Measurements from ENCODE around the gene SART3.

SART3 gene

DNA sequence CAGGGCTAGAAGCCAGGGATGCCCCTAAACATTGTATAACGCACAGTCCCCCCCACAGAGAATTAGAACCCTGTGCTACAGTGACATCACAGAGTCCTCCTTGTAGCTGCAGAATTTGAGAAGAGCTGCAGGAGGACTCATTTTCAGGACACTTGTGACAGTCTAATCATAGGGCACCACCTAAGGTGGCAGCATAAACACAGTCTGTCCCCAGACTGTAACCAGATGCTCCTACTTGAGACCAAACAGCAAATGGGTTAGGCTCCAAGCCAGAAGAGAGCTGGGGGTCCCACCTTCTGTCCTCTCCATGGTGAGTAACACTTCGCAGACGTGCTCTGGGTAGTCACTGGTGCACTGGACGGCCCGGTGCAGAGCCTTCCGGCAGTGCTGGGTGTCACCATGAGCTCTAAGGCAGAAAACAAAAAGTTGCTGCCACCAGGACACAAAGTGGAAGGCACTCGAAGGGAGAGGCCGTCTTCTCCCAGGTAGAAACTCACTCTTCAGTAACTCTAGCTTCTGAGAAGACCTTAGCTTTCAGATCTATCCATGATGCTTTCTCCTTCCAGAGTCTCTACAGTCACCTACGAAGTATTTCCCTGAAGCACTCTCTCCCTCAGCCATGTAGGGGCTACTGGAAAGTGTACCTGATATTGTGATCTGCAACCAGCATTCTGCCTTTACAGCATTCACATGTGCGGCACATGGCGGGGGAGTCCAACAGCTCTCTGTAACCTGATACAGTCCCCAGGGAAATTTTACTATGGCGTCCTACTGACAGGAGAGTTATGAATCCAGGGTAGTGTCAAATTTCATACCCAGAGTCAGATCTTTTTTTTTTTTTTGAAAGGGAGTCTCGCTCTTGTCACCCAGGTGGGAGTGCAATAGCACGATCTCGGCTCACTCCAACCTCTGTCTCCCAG lies 28.8 kb downstream of the SART3 start:
- peak; percentile 78 for DNase-seq (ENCODE audit: low read depth)
- TF ChIP-seq, protein P1, sequence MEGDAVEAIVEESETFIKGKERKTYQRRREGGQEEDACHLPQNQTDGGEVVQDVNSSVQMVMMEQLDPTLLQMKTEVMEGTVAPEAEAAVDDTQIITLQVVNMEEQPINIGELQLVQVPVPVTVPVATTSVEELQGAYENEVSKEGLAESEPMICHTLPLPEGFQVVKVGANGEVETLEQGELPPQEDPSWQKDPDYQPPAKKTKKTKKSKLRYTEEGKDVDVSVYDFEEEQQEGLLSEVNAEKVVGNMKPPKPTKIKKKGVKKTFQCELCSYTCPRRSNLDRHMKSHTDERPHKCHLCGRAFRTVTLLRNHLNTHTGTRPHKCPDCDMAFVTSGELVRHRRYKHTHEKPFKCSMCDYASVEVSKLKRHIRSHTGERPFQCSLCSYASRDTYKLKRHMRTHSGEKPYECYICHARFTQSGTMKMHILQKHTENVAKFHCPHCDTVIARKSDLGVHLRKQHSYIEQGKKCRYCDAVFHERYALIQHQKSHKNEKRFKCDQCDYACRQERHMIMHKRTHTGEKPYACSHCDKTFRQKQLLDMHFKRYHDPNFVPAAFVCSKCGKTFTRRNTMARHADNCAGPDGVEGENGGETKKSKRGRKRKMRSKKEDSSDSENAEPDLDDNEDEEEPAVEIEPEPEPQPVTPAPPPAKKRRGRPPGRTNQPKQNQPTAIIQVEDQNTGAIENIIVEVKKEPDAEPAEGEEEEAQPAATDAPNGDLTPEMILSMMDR (conservative IDR thresholded peaks at IDR 0.05; ENCODE audit: low read depth, low read length): no peak
- no peak overlapping the region for H3K4me3 ChIP-seq (ENCODE audit: low read depth, low read length)

DNA sequence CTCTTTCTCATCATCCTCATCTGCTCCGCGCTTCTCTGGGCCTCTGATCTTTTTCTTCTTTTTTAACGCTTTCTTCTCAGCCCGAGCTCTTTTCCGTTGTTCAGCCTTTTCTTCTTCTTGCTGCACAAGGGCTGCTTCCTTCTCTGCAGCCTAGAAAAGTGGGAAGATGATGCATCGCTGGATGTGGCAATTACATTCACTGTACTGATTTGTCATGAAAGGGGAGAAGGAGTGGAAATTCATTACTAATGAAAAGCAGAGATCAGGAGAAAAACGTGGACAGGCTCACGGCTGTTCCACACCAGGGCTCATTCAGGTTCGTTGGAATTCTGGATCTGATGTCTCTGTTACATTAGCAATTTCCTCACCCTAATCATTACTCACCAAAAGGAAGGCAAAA lies 30.8 kb downstream of the SART3 start:
- TF ChIP-seq, protein P1 (conservative IDR thresholded peaks at IDR 0.05; ENCODE audit: low read depth, low read length): no peak
- no peak for DNase-seq (ENCODE audit: low read depth)
- no peak overlapping the region for H3K4me3 ChIP-seq (ENCODE audit: low read depth, low read length)

DNA sequence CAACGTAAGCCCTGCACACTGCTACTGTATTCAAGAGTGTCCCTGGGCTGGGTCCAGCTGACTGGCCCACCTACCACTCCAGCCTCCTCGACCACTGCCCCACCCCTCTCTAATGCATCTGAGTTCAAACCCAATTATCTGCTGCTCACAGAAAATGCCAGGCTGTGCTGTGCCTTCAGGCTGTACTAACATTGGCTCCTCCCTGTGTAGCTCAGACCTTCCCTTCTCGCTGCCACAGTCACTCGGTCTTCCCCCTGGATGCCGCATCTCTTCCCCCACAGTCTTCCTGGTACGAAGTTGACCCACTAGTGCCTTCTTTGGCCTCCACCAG lies 33.8 kb downstream of the SART3 start:
- H3K4me3 ChIP-seq (ENCODE audit: low read depth, low read length): no peak overlapping the region
- no peak for DNase-seq (ENCODE audit: low read depth)
- TF ChIP-seq, protein P1 (conservative IDR thresholded peaks at IDR 0.05; ENCODE audit: low read depth, low read length): no peak

DNA sequence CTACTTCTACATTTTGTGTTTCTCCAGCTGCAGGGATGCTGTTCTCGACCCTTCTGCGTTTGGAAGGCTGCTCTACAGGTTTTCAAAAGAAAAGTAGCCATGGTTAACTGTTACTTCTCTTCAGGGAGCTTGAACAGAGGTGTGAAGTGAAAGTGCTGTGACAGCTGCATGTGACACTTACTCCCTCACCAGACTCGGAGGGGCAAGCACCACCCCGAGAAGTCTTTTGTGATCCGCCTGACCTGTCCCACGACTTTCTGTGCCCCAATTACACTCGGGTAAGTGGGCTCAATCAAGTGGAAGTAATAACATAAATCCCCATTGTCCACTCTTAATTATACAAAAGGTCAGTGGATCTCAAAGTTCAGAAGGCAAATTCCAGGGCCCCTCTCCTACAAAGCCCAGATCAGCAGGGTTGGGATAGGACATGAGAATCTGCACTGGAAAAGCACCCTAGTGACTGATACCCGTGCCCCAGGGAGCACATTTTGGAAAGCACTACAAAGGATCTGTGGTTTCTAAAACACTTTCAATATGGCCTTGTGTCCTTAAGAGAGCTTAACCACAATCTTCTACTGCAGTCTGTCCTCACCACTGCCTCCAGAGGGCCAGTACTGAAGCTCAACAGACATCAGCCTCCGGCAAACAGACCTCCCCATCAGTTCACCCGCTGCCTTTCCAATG lies 34.3 kb downstream of the SART3 start:
- H3K4me3 ChIP-seq (ENCODE audit: low read depth, low read length): no peak overlapping the region
- peak; percentile 65 for DNase-seq (ENCODE audit: low read depth)
- TF ChIP-seq, protein P1 (conservative IDR thresholded peaks at IDR 0.05; ENCODE audit: low read depth, low read length): peak; percentile 51

DNA sequence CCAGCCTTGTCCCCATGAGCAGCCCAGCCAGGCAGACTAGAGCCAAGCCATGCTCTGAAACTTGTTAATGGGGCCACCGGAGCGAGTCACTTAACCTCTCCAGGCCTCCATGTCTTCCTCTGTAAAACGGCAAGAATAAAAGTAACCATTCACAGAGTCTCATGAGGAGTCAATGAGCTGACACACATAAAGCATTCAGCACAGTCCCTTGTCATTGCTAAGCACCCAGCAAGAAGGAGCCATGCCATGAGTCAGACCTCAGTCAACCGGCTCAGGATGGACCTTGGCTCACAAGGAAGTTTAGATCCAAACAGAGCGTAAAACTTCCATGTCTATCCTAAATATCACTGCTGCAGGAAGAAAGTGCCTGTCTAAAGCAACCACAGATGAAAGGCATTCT lies 35.3 kb downstream of the SART3 start:
- DNase-seq (ENCODE audit: low read depth): peak; percentile 8
- no peak overlapping the region for H3K4me3 ChIP-seq (ENCODE audit: low read depth, low read length)
- TF ChIP-seq, protein P1 (conservative IDR thresholded peaks at IDR 0.05; ENCODE audit: low read depth, low read length): no peak

DNA sequence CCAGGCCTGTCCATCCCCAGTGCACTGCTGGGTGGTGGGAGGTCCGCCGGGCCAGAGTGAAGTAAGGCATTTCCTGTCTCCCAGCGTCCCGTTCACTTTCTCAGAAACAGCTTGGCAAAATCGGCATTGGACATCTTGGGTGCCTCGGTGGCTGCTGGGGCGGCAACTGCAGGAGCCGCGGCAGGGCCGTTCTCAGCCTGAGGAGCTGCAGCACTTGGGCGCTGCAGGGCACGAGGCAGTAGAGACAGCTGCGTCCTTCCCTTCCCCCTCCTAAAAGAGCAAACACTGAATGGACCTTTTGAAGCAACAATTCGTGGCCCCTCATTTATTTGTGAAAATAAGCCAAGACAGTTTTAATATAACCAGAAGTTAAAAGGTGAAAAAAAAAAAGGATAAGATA lies 37.6 kb downstream of the SART3 start:
- no peak overlapping the region for H3K4me3 ChIP-seq (ENCODE audit: low read depth, low read length)
- DNase-seq (ENCODE audit: low read depth): no peak
- TF ChIP-seq, protein P1 (conservative IDR thresholded peaks at IDR 0.05; ENCODE audit: low read depth, low read length): no peak

Measured in choroid plexus epithelial cell (primary cell).